Ishikawa (cell line): ENCODE measurements around the gene E2F1.

ENCODE experiments used
- CEBPB ChIP-seq: IDR thresholded peaks from 2 replicates; pipeline ENCODE4 v1.6.1; 2012
- CREB1 ChIP-seq: IDR thresholded peaks from 2 replicates; pipeline ENCODE4 v1.6.1; 2012; ENCODE audit warnings: low read depth
- EGR1 ChIP-seq: IDR thresholded peaks from 2 replicates; pipeline ENCODE4 v1.6.1; 2012
- EP300 ChIP-seq: IDR thresholded peaks from 2 replicates; pipeline ENCODE4 v1.6.1; 2012; ENCODE audit warnings: borderline replicate concordance
- FOXM1 ChIP-seq: IDR thresholded peaks from 2 replicates; pipeline ENCODE4 v1.6.1; 2012; ENCODE audit warnings: low read depth, borderline replicate concordance
- MAX ChIP-seq: IDR thresholded peaks from 2 replicates; pipeline ENCODE4 v1.6.1; 2012
- NFIC ChIP-seq: IDR thresholded peaks from 2 replicates; pipeline ENCODE4 v1.6.1; 2012
- RAD21 ChIP-seq: IDR thresholded peaks from 2 replicates; pipeline ENCODE4 v1.6.1; 2012; ENCODE audit warnings: low read depth
- TAF1 ChIP-seq: IDR thresholded peaks from 2 replicates; pipeline ENCODE4 v1.6.1; 2012; ENCODE audit warnings: low read depth, mild to moderate bottlenecking
- TCF12 ChIP-seq: IDR thresholded peaks from 2 replicates; pipeline ENCODE4 v1.6.1; 2012; ENCODE audit warnings: low read depth
- TEAD4 ChIP-seq: IDR thresholded peaks from 2 replicates; pipeline ENCODE4 v1.6.1; 2012
- YY1 ChIP-seq: IDR thresholded peaks from 2 replicates; pipeline ENCODE4 v1.6.1; 2012; ENCODE audit warnings: low read depth
- ZBTB7A ChIP-seq: IDR thresholded peaks from 2 replicates; pipeline ENCODE4 v1.6.1; 2012; ENCODE audit warnings: low read depth
- TF ChIP-seq, protein P1 (sequence below): IDR thresholded peaks from 2 replicates; pipeline ENCODE4 v1.6.1; 2012; ENCODE audit warnings: low read depth, mild to moderate bottlenecking
- TF ChIP-seq, protein P2 (sequence below): IDR thresholded peaks from 2 replicates; pipeline ENCODE4 v1.6.1; 2012

The E2F1 gene

DNA sequence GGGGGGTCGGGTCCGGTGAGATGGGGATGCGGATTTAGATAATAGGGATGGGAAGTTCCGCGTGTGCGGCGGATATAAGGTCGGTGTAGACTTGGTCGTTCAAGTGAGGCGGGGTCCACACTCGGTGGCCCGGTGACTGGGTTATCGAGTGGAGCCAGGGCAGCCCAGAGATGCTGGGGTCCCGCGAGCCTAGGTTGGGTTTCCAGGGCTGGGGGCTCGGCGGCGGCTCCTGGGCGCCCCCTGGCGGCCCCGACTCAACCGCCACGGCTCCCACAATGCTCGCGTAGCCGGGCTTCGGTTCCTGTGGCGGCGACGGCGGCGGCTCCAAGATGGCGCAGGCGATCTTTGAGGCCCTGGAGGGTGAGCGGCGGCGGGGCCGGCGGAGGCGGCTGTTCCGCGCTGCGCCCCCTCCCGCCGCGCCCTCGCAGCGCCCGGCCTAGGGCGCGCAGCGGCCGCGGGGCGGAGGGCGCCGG lies 45.5 kb upstream of the E2F1 start, which contains the start of gene ZNF341:
Gene ZNF341, plus strand, starts transcription at position 304 of the 473 bp plus-strand sequence. Its CDS starts 26 bp downstream, at position 330.
- no peak for TF ChIP-seq CREB1
- TF ChIP-seq, protein P1, sequence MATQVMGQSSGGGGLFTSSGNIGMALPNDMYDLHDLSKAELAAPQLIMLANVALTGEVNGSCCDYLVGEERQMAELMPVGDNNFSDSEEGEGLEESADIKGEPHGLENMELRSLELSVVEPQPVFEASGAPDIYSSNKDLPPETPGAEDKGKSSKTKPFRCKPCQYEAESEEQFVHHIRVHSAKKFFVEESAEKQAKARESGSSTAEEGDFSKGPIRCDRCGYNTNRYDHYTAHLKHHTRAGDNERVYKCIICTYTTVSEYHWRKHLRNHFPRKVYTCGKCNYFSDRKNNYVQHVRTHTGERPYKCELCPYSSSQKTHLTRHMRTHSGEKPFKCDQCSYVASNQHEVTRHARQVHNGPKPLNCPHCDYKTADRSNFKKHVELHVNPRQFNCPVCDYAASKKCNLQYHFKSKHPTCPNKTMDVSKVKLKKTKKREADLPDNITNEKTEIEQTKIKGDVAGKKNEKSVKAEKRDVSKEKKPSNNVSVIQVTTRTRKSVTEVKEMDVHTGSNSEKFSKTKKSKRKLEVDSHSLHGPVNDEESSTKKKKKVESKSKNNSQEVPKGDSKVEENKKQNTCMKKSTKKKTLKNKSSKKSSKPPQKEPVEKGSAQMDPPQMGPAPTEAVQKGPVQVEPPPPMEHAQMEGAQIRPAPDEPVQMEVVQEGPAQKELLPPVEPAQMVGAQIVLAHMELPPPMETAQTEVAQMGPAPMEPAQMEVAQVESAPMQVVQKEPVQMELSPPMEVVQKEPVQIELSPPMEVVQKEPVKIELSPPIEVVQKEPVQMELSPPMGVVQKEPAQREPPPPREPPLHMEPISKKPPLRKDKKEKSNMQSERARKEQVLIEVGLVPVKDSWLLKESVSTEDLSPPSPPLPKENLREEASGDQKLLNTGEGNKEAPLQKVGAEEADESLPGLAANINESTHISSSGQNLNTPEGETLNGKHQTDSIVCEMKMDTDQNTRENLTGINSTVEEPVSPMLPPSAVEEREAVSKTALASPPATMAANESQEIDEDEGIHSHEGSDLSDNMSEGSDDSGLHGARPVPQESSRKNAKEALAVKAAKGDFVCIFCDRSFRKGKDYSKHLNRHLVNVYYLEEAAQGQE: no peak
- no peak for TF ChIP-seq EGR1
- no peak for TF ChIP-seq TCF12
- no peak for TF ChIP-seq MAX
- peak; percentile 70; the same call in 1 of the 2 replicates for TF ChIP-seq TAF1
- no peak for TF ChIP-seq CEBPB
- TF ChIP-seq RAD21: peak; percentile 66
- no peak for TF ChIP-seq ZBTB7A
- no peak for TF ChIP-seq EP300
- no peak for TF ChIP-seq TEAD4
- TF ChIP-seq NFIC: no peak; the same call in 1 of the 2 replicates
- no peak for TF ChIP-seq FOXM1
- peak; percentile 92 for TF ChIP-seq YY1
- TF ChIP-seq, protein P2, sequence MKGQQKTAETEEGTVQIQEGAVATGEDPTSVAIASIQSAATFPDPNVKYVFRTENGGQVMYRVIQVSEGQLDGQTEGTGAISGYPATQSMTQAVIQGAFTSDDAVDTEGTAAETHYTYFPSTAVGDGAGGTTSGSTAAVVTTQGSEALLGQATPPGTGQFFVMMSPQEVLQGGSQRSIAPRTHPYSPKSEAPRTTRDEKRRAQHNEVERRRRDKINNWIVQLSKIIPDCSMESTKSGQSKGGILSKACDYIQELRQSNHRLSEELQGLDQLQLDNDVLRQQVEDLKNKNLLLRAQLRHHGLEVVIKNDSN: no peak

DNA sequence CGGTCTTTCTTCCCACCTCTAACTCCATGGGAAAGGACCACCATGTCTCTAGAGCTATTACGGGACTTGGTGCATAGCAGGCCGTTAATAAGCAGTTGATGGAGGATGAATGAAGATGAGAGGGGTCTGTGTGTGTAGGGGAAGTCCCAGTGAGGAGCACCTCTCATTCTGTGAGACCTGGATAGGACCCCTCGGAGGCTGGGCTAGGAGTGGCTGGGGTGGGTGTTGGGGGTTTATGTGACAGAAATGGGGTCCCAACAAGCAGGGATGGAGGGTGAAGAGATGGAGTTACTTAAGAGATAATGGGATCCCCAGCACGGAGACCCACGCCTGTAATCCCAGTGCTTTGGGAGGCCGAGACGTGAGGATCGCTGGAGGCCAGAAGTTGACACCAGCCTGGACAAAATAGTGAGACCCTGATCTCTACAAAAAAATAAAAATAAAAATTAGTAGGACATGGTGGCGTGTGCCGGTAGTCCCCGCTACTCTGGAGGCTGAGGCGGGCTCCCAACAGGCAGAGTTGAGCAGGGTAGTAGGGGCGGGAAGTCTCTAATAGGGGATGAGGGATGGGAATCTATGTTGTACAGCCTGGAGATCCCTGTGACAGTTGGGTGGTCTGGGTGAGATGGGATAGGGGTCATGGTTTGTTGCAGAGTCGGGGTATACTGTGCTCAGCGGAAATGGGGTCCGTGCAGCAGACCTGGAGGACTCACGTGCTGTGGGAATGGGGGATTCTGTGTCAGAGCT lies 44.9 kb upstream of the E2F1 start:
- TF ChIP-seq EP300: no peak
- TF ChIP-seq RAD21: no peak
- TF ChIP-seq ZBTB7A: no peak
- no peak for TF ChIP-seq NFIC
- TF ChIP-seq CREB1: no peak
- TF ChIP-seq, protein P1: no peak
- no peak for TF ChIP-seq CEBPB
- no peak for TF ChIP-seq YY1

DNA sequence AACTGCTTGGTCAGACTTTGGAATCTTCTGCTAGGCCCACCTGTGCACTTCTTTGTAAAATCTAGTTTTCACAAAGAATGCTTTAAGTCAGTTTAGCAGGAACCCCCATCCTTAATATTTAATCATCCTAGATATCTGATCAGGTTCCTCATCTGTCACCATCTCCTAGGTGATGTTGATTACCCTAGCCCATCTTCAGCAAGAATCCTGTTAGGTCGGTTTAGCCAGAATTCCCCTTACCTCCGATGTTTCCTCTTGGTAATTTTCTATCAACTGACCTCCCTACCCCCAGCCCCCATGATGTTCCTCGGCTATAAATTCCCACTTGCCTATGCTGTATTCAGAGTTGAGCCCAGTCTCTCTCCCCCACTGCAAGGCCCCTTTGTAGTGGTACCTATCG lies 42.9 kb upstream of the E2F1 start:
- TF ChIP-seq, protein P1: no peak
- TF ChIP-seq, protein P2: no peak

- no peak for TF ChIP-seq MAX
- no peak for TF ChIP-seq RAD21
- TF ChIP-seq CEBPB: no peak
These were observed 42.3 kb upstream of the E2F1 start for GRCh38 chr20:33728463-33728862.

DNA sequence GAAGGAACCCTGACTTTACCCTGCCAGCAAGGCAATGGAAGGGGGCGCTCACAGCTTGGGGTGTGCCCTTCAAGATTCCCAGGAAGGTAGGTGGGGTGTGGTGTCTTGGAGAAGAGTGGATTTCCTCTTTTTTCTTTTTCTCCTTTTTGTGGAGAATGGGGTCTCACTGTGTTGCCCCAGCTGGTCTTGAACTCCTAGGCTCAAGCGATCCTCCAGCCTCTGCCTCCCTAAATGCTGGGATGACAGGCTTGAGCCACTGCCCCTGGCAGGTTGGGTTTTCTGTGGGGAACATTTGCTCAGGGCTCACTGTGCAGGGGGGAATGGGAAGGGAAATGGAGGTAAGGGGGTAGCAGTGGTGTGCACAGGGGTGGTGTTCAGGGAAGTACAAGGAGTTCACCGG lies 41.6 kb upstream of the E2F1 start:
- TF ChIP-seq ZBTB7A (no peak), TCF12 (no peak), TAF1 (no peak), EGR1 (no peak), TEAD4 (no peak), YY1 (no peak), CREB1 (no peak), RAD21 (no peak), EP300 (no peak), MAX (no peak), CEBPB (no peak), FOXM1 (no peak), NFIC (no peak)
- TF ChIP-seq, protein P2: no peak
- TF ChIP-seq, protein P1: no peak
